Stomach (tissue), 4 donors: Measurements from ENCODE around the gene PDX1.

ENCODE experiments used
- CTCF ChIP-seq, 7 experiments: fragments of 450-650 bp in 4 of 7; fragments of 200-600 bp in 3 of 7; sonication (generic) in 3 of 7; IDR thresholded peaks; one replicate each; pipeline ENCODE4 v1.5.1; 2016 to 2019; ENCODE audit warnings: antibody characterized with exemption in 7 of 7, control low read depth in 2 of 7, mild to moderate bottlenecking in 1 of 7
- EP300 ChIP-seq: sonication (generic); formaldehyde crosslinking; IDR thresholded peaks from one replicate; pipeline ENCODE4 v1.6.1; 2017; ENCODE audit warnings: antibody characterized with exemption
- POLR2A ChIP-seq, 4 donors: fragments of 450-650 bp; IDR thresholded peaks; one replicate each; pipeline ENCODE4 v1.6.1; 2016; ENCODE audit warnings: antibody characterized with exemption in 4 of 4, control low read depth in 2 of 4, mild to moderate bottlenecking in 1 of 4, moderate library complexity in 1 of 4
- POLR2AphosphoS5 ChIP-seq, 3 donors: sonication (generic); formaldehyde crosslinking; IDR thresholded peaks; one replicate each; pipeline ENCODE4 v1.6.1; 2016; ENCODE audit warnings: antibody characterized with exemption in 3 of 3

DNA sequence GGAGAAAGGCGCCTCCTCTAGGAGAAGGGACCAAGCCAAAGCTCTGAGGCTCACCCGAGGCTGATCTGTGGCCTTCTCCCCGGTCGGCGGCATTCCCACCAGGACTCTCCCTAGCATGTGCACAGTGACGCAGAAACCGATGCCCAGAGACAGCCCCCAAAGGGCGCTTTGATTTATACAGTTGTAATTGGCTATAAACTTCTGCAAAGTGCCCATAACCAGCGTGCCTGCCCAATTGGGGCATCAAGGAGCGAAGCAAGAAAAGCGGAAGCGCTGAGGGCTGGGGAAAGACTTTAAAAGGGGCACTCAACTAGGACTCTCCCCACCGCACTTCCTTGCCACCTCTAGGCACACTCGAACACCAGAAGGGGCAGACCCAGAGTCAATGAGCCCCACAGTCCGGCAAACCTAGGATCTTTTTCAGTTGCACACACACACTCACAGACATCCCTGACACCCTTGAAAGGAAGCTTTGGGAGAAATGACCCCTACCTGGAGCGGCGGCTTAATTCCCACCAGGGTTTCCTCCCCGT lies 47.5 kb downstream of the PDX1 start:
- TF ChIP-seq CTCF (IDR thresholded peaks at IDR 0.05), result no peak
- TF ChIP-seq POLR2A (IDR thresholded peaks at IDR 0.05), result no peak
- TF ChIP-seq POLR2AphosphoS5 (IDR thresholded peaks at IDR 0.05), result no peak
- no peak for TF ChIP-seq EP300
